ENCODE results near the gene PPP4R2.
"Not testable (repeated sequence)": the region's sequence is repeated elsewhere in the genome, so short reads cannot be mapped to it uniquely, and the experiment has no call there.

The PPP4R2 gene

DNA sequence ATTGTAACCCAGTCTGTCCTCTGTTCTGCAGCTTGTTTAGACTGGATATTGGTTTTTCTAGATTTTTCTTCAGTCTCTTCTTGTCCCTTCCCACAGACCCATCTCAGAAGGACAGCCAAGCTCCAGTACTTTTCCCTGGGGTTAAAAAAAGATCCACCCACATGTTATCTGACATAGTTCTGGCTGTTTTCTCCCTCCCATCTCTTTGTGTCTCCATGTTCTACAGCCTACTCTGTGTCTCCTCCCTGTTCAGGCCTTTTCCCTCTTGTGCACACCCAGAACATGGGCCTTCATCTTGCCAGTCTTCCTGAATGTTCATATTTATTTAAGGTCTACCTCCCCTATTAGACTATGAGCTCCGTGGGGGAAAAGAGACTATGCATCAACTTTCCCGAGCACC, 5.1 kb upstream of the PPP4R2 start:
- TF ChIP-seq CTCF (IDR thresholded peaks at IDR 0.05; ENCODE audit: low read depth, low read length, missing control alignments) = no peak
- no peak for DNase-seq (ENCODE audit: extremely low read depth, low read depth)
- no peak overlapping the region for H3K4me3 ChIP-seq (replicated peaks; ENCODE audit: low read depth, low read length)

DNA sequence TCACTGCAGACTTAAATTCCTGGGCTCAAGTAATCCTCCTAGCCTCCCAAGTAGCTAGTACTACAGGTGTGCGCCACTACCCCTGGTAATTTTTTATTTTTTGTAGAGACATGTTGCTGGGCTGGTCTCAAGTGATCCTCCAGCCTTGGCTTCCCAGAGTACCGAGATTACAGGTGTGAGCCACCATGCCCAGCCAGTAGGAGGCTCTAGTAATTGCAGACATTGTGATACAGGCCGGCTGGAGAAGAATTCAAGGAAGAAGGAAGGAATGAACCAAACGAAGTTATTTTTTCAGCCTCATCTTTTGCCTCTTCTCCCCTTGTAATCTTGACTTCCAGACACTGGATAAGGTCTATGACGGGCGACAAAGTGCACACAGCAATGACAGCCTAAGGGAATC, 3.2 kb upstream of the PPP4R2 start:
- peak; percentile 10 for TF ChIP-seq CTCF (IDR thresholded peaks at IDR 0.05; ENCODE audit: low read depth, low read length, missing control alignments)
- no peak for DNase-seq (ENCODE audit: extremely low read depth, low read depth)
- no peak overlapping the region for H3K4me3 ChIP-seq (replicated peaks; ENCODE audit: low read depth, low read length)

GRCh38 chr3:72995337-72995736, 1.3 kb upstream of the PPP4R2 start:
- no peak overlapping the region for H3K4me3 ChIP-seq (replicated peaks; ENCODE audit: low read depth, low read length)
- TF ChIP-seq CTCF (IDR thresholded peaks at IDR 0.05; ENCODE audit: low read depth, low read length, missing control alignments) = no peak
- no peak for DNase-seq (ENCODE audit: extremely low read depth, low read depth)

DNA sequence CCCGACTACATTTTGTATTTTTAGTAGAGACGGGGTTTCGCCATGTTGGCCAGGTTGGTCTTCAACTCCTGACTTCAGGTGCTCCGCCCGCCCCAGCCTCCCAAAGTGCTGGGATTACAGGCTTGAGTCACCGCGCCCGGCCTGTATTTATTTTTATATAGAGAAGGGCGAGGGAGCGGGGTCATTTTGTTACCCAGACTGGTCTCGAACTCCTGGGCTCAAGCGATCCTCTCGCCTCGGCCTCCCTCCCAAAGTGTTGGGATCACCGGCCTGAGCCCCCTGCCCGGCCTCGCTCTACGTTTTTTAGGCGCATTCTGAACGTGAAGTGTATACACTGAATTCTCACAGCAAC, 514 bp upstream of the PPP4R2 start:
- DNase-seq (ENCODE audit: extremely low read depth, low read depth) = no peak
- no peak for TF ChIP-seq CTCF (IDR thresholded peaks at IDR 0.05; ENCODE audit: low read depth, low read length, missing control alignments)
- peak overlapping the region; percentile 85 for H3K4me3 ChIP-seq (replicated peaks; ENCODE audit: low read depth, low read length)

DNA sequence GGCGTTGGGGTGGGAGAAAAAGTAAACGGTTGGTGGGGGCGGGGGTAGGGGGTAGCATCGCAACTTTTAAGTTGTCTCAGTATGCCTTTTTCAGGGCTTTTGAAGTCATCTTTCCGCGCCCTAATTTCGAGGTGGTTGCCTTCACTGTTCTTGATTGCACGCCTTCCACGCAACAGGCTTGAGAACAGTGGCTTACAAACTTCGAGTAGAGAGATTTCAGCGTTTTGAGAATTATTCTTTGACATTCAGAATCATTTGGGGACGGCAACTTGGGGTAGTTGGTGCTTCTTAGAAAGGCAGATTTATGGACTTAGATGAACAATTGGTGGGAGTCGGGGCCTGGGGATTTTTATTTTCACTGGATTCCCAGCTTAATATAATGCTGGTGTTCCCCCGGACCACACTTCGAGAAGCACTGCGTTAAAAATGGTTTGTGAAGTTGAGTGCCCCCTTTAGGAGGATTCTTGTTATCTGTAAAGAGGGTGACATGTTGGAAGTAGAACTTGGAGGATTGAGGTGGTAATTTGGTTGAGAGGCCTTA, 880 bp downstream of the PPP4R2 start:
- peak overlapping the region; percentile 85 for H3K4me3 ChIP-seq (replicated peaks; ENCODE audit: low read depth, low read length)
- DNase-seq (ENCODE audit: extremely low read depth, low read depth) = no peak
- peak; percentile 51 for TF ChIP-seq CTCF (IDR thresholded peaks at IDR 0.05; ENCODE audit: low read depth, low read length, missing control alignments)

DNA sequence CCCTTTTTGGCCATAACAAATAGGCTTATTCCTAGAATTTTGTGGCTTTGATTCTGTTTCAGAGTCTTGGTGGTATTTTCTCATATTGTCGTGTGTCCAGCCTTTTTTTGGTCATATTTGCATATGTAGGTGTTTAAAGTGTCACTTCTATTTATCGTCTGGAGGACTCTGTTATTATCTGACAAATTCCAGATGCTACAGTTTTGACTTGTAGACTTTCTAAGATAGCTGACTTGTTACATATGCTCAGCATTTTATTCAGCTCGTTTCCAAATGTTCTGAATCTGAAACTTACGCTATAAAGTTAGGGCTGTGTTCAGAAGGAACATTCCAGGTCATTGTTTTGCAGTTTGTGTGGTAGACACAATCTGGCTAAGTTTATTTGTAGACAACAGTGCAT, 1.9 kb downstream of the PPP4R2 start:
- TF ChIP-seq CTCF (IDR thresholded peaks at IDR 0.05; ENCODE audit: low read depth, low read length, missing control alignments) = no peak
- peak overlapping the region; percentile 85 for H3K4me3 ChIP-seq (replicated peaks; ENCODE audit: low read depth, low read length)
- DNase-seq (ENCODE audit: extremely low read depth, low read depth) = no peak

DNA sequence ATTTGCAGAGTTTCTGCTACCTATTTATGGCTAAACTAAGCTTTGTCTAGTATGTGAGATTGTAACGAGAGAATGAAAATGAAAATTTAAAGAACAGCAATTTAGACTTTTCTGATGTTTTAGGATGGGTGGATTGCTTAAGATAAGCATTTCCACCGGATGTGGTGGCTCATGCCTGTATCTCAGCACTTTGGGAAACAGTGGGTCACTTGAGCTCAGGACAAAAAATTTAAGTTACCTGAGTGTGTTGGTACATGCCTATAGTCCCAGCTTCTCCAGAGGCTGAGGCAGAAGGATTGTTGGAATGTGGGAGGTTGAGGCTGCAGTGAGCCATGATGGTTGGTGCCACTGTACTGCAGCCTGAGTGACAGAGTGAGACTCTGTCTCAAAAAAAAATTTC, 3.3 kb downstream of the PPP4R2 start:
- H3K4me3 ChIP-seq (replicated peaks; ENCODE audit: low read depth, low read length) = peak overlapping the region; percentile 85
- no peak for TF ChIP-seq CTCF (IDR thresholded peaks at IDR 0.05; ENCODE audit: low read depth, low read length, missing control alignments)
- no peak for DNase-seq (ENCODE audit: extremely low read depth, low read depth)

DNA sequence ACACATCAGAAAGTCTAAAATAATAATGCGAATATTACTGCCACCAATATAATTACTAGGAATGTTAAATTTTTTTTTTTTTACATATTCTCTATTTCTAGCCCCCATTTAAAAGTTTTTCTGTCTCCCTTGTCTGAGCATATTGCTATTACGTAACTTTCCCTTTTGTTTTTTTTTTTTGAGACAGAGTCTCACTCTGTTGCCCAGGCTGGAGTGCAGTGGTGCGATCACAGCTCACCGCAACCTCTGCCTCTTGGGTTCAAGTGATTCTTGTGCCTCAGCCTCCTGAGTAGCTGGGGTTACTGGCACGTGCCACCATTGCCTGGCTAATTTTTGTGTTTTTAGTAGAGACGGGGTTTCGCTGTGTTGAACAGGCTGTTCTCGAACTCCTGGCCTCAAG, 6.4 kb downstream of the PPP4R2 start:
- DNase-seq (ENCODE audit: extremely low read depth, low read depth); H3K4me3 ChIP-seq (replicated peaks; ENCODE audit: low read depth, low read length): not testable (repeated sequence)

Measured in HFF-Myc (cell line).